GM08714 (cell line): ENCODE results near the gene PAK2.
A peak's percentile ranks its signal among the peaks of the same experiment; 100 is the strongest.

Experiments used
- H3K4me3 ChIP-seq: fragments of 200-500 bp; sonication (Bioruptor generic); 2 replicates; pipeline ENCODE4 v1.5.1; 2014; ENCODE audit warnings: mild to moderate bottlenecking, low read length, inconsistent platforms
- ZNF274 ChIP-seq: IDR thresholded peaks from 2 replicates; pipeline ENCODE4 v1.6.1; 2012; ENCODE audit warnings: mild to moderate bottlenecking, low read depth, low read length

PAK2 gene

DNA sequence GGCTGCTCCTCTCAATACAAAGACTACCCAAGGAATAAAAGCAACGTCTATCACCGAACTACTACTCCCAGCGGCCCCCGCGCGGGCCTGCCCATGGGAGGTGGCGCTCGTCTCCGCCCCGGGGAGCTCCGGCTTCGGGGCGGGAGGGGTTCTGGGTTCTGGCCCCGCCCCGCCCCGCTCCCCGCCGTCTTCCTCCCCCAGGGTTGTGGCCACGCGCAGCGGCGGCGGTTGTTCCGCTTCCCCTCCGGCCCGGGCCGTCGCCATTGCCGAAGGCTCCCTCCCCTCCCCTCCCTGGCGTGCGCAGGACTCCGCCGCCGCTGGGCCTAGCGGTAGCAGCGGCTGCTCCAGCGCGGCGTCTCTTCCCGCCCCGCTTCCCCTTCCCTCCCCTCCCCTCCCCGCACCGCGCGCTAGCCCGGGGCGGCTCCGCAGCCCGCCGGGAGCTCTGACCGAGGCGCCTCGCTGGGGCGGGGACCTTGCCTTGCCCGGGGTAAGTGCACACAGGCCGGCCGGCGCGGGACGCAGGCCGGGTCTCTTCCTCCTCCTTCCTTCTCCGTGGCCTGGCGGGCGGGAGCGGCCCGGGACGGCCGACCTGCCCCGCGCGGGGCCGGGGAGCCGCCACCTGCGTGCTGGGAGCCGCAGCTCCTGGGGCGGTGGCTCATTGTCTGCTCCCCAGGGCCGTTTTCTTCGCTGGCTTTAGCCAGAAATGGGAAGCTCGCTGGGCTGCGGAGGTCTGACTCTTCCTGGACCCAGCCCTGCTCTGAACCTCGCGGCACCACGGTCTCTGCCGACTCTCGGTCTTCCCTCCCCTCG is at the start of gene PAK2:
PAK2 (plus strand) TSS at position 187 of the 810 bp plus-strand sequence. CDS start 42,790 bp downstream, outside the sequence.
- TF ChIP-seq ZNF274, result no peak

DNA sequence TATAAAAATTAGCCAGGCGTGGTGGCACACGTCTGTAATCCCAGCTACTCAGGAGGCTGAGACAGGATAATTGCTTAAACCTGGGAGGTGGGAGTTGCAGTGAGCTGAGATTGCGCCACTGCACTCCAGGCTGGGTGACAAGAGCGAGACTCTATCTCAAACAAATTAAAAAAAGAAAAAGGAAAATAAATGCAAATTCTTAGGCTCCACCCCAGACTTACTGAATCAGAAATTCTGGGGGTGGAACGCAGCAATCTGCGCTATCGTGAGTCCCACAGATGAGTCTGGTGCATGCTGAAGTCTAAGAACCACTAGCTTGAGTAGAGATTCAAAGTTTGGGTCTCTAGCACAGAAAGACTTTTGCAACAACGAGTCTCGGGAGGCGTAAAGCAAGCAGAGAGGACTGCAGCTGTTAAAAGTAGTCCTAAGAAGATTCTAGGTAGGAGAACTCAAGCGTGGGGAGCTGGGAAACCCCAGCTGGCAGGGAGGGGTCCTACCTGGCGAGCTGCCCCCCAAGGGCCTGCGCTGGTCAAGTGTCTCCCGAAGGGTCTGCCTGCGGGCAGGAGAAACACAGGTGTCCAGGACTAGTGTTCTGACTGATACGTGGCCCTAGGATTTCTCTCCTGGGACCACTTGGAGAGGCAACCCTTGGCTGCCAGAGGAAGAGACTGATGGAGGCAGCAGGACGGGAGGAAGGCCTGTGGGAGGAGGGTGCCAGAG is 49.6 kb upstream of the PAK2 start:
- no peak overlapping the region for H3K4me3 ChIP-seq
- TF ChIP-seq ZNF274, result no peak

More for the DNA sequence above, at the start of gene PAK2:
- H3K4me3 ChIP-seq, result peak within 1 kb of the TSS; percentile 75

DNA sequence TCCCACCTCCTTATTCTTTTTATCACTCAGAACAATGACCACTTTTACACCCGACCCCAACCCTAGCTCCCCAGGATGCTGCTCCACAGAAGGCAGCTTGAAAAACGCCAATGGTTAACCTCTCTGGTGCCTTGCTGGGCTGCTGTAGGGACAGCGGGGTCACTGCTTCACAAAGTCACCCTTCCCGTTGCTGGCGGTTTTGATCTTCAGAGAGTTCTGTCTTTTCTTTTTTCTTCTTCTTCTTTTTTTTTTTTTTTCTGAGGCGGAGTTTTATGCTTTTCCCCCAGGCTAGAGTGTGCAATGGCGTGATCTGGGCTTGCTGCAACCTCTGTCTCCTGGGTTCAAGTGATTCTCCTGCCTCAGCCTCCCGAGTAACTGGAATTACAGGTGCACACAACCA is 48.3 kb upstream of the PAK2 start:
- no peak overlapping the region for H3K4me3 ChIP-seq
- no peak for TF ChIP-seq ZNF274

DNA sequence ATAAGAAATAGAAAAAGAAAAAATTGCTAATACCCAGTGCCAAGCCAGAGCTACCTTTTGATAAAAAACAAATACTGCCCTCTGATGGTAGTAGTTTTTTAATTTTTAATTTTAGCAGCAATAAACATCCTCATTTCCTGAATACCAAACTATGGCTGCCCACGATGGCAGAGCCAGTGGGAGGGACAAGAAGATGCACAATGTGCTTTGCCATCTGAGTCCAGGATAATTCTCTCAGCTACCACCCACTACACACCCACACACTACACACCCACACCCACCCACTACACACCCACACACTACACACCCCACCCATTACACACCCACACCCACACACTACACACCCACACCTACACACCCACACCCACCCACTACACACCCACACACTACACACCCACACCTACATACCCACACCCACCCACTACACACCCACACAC is 45.4 kb upstream of the PAK2 start:
- no peak for TF ChIP-seq ZNF274
- H3K4me3 ChIP-seq, result no peak overlapping the region

DNA sequence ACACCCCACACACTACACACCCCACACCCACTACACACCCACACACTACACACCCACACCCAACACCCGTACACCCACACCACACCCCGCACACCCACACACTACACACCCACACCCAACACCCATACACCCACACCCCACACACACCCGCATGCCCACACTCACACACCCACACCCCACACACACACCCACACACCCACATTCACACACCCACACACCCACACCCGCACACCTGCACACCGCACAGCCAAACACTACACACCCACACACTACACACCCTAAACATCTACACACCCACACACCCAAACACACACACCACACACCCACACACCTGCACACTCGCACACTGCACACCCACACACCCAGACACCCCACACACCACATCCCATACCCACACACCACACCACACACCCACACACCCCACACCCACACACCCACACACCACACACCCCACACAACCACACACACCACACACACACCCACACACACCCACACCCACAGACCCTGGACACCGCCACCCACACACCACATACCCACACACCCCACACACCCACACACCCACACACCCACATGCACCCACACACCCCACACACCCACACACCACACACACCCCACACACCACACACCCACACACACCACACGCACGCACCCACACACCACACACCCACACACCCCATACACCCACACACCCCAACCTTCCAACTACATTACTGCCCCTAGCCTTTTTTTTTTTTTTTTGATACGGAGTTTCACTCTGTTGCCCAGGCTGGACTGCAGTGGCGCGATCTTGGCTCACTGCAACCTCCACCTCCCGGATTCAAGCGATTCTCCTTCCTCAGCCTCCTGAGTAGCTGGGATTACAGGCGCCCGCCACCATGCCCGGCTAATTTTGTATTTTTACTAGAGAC is 44.5 kb upstream of the PAK2 start:
- TF ChIP-seq ZNF274, result no peak

DNA sequence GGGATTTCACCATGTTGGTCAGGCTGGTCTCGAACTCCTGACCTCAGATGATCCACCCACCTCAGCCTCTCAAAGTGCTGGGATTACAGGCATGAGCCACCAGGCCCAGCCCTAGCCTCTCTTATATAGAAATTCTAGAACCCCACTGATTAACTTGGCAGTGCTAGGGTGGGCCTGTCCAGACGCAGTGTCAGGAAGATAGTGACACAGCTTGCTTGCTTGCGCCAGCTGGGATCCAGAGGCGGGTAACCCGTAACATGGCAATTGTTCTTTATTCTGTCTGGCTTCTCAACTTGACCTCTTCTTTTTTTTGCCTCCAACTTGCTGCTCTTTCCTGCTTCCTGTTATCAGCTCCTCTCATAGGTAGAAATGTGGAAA is 43.8 kb upstream of the PAK2 start:
- no peak for TF ChIP-seq ZNF274
- no peak overlapping the region for H3K4me3 ChIP-seq

More for the DNA sequence above, 44.5 kb upstream of the PAK2 start:
- no peak overlapping the region for H3K4me3 ChIP-seq

DNA sequence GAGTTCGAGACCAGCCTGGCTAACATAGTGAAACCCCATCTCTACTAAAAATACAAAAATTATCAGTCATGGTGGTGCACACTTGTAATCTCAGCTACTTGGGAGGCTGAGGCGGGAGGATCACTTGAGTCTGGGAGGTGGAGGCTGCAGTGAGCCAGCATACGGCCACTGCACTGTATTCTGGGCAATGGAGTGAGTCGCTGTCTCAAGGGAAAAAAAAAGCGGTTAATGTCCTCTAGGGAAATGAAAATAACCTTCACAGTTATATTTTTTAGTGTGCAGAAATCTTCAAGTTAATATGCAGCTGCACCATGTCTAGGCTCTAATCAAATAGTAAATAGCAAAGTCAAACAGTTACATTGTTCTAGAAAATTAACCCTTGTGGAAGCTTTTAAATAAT is 42.4 kb upstream of the PAK2 start:
- no peak for TF ChIP-seq ZNF274
- H3K4me3 ChIP-seq, result no peak overlapping the region

DNA sequence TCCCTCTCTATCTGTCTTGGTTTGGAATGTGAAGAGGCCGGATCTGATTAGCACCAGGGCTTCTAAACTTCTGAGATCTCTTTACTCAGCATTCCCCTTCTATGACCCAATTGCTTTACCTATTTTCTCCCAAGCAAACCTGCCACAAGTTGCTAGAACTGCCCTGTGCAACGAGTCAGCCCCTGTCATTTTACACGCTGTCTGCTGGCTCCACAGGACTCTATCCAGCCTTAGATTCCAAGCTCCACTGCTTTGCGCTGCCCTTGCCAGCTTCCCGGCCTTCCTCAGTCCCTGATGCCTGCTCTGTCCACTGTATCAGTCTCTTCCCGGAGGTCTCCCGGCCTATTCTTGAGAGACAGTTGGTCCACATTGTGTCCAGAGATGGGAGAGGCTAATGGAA is 39.9 kb upstream of the PAK2 start:
- H3K4me3 ChIP-seq, result no peak overlapping the region
- TF ChIP-seq ZNF274, result no peak

DNA sequence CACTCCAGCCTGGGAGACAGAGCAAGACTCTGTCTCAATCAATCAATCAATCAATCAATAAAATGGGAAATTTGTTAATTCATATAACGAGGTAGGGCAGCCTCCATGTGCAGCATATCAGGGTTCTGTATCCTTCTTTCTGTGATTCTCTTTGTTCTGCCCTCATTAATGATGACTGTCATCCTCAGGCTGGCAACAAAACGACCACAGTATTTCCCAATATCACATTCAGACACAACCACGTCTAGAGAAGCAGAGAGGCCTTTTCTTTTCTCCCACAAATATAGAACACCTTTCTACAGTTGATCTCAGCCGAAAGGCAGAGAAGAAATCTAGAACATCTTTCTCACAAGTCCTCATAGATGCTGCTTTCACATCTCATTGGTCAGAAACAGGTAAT is 38.9 kb upstream of the PAK2 start:
- no peak overlapping the region for H3K4me3 ChIP-seq
- TF ChIP-seq ZNF274, result no peak

DNA sequence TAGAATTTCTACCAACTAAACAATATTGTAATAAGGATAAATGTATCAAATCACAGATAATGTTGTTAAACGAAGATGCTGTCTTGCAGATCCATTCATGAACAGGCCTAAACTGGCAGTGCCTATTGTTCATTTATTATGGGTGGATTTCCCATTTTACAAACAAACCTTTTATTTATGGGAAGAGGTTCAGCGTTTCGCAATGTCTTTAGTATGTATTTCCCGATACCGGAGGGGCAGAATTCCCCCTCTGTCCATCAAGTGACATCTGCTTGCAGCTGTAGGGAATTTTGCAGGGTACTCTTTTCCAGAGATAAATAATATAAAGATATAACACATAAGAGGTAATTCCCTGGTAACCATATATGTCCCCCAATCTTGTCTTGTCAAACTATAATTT is 33.3 kb upstream of the PAK2 start:
- no peak overlapping the region for H3K4me3 ChIP-seq
- no peak for TF ChIP-seq ZNF274

DNA sequence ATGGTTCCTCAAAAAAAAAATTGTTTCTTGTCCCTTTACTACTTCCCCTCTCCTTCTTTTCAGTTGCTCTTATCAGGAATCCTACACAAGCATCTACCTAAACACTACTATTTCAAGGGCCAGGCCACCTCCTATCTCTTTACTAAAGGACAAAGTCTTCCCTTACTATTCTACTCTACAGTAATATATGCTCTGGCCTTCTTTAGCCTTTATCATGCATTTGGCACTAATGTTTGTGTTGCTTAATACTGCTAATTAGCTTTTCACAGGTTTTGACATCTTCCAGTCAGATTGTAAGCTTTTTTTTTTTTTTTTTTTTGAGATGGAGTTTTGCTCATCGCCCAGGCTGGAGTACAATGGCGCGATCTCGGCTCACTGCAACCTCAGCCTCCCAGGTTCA is 32.9 kb upstream of the PAK2 start:
- H3K4me3 ChIP-seq, result no peak overlapping the region
- TF ChIP-seq ZNF274, result no peak

DNA sequence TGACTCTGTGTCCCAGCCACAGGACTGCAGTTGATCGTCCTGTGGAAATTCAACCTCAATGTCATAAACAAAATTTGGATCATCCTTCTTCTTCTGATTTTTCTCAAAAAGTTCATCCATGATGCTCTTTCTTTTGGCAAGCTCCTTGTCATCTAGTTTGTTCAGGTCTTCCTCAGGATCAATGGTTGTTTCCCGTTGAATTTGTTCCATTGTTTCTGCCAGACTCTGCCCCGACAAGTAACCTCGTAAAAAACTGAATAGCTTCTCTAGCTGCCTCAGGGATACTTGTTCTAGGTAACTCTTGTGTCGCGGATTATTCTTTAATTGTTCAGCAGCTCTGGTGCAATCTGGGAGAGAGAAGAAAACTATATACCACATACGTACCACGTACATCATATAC is 32.1 kb upstream of the PAK2 start:
- no peak for TF ChIP-seq ZNF274
- no peak overlapping the region for H3K4me3 ChIP-seq

DNA sequence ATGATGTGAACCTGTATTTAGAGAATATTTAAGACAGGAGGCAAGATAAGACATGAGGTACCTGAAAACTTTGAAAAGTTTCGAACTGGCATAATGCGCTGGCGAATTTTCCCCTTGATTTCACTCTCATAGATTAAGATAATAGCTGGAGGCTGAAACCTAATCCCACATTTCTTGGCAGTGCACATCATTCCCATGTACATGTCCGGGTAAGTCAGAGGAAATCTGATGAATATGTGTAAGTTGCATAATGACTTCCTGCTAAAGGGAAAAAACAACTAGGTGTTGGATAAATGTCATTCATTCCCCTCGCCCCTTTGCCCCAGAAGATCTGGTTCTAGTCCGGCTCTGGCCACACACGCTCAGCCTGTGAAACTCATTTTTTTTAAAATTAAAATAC is 31.2 kb upstream of the PAK2 start:
- no peak overlapping the region for H3K4me3 ChIP-seq
- TF ChIP-seq ZNF274, result no peak

DNA sequence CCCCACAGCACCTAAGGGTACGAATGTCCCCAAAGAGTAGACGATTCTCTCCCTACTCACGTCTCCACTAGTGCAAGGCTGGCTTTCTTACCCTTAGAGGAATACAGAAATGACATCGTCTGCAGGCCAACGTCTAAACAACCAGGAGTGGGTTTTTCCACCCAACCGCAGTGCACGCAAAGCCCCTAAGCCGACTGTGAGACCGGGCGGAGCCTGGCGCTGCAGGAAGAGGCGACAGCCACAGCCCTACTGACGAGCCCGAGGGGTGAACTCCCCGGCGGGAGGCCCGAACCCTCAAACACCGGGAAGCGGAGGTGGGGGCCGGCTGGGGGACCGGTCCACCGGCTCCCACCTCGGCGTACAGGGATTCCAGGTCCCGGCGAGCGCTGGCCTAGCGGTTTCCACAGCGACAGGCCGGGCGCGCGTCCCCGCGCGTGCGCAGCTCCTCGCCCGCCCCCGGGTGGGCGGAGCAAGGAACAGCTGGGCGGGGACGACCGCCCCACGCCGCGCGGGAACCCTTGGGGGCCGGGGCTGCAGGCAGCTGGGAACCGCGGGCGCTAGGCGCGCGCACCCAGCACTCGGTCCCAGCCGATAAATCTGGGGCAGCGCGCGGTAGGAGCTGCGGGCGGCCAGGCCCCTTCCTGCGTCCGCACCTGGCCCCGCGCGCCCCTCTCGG is 27.7 kb upstream of the PAK2 start, which contains the start of the genes CEP19 and PIGX:
CEP19 (minus strand) TSS at position 413 of the 676 bp plus-strand sequence. CDS start 3,593 bp downstream, outside the sequence.
PIGX (plus strand) TSS at position 540 of the 676 bp plus-strand sequence.
- no peak for TF ChIP-seq ZNF274
- peak within 1 kb of the TSS; percentile 62 for H3K4me3 ChIP-seq
